DND-41 (cell line): ENCODE data around the gene WDR38.

ENCODE experiments used
- ATAC-seq: fragments of 200-7000 bp; cut with Tn5 transposase; 3 replicates; pipeline ENCODE4 v1.9.1; 2021; ENCODE audit warnings: low read depth; ENCODE audit not compliant: insufficient read depth
- DNase-seq: peaks from one replicate; pipeline ENCODE4 v3.0.0-alpha.2; 2020
- H2AFZ ChIP-seq: 2 replicates; pipeline ENCODE4 v1.6.0; 2012; ENCODE audit warnings: low read depth, low read length
- H3K27ac ChIP-seq: 2 replicates; pipeline ENCODE4 v1.5.1; 2012; ENCODE audit warnings: low read length, inconsistent platforms
- H3K27me3 ChIP-seq: fragments of 200-600 bp; sonication (generic); 2 replicates; pipeline ENCODE4 v1.6.0; 2012; ENCODE audit warnings: low read length, mild to moderate bottlenecking, inconsistent platforms; ENCODE audit not compliant: insufficient read depth, poor library complexity
- H3K36me3 ChIP-seq: 2 replicates; pipeline ENCODE4 v1.5.1; 2012; ENCODE audit warnings: low read length, inconsistent platforms; ENCODE audit not compliant: insufficient read depth
- H3K4me1 ChIP-seq: 2 replicates; pipeline ENCODE4 v1.5.1; 2012; ENCODE audit warnings: mild to moderate bottlenecking, low read length; ENCODE audit not compliant: insufficient read depth
- H3K4me2 ChIP-seq: 2 replicates; pipeline ENCODE4 v1.6.0; 2012; ENCODE audit warnings: mild to moderate bottlenecking, moderate library complexity, low read length, inconsistent platforms; ENCODE audit not compliant: insufficient read depth
- H3K4me3 ChIP-seq, 2 experiments: fragments of 200-600 bp in 1 of 2; shearing (Covaris generic) in 1 of 2; 2 replicates each; pipeline ENCODE4 v1.5.1; 2012 to 2016; ENCODE audit warnings: inconsistent platforms in 2 of 2, low read length in 2 of 2, mild to moderate bottlenecking in 2 of 2, low read depth in 1 of 2, moderate library complexity in 1 of 2
- H3K79me2 ChIP-seq: 2 replicates; pipeline ENCODE4 v1.6.0; 2012; ENCODE audit warnings: low read length, inconsistent platforms; ENCODE audit not compliant: insufficient read depth
- H3K9ac ChIP-seq: 2 replicates; pipeline ENCODE4 v1.6.0; 2012; ENCODE audit warnings: low read depth, mild to moderate bottlenecking, inconsistent platforms, low read length, moderate library complexity
- H3K9me3 ChIP-seq: 2 replicates; pipeline ENCODE4 v1.5.1; 2012; ENCODE audit warnings: low read length, moderate library complexity, mild to moderate bottlenecking, inconsistent platforms; ENCODE audit not compliant: insufficient read depth, severe bottlenecking
- H4K20me1 ChIP-seq: 2 replicates; pipeline ENCODE4 v1.6.0; 2012; ENCODE audit warnings: low read length; ENCODE audit not compliant: insufficient read depth
- CTCF ChIP-seq: IDR thresholded peaks from 2 replicates; pipeline ENCODE4 v1.5.1; 2012; ENCODE audit warnings: borderline replicate concordance, low read length, moderate library complexity, mild to moderate bottlenecking; ENCODE audit not compliant: poor library complexity, severe bottlenecking; ENCODE audit errors: extremely low read depth
- EZH2 ChIP-seq: IDR thresholded peaks from 3 replicates; pipeline ENCODE4 v1.6.1; 2012; ENCODE audit warnings: borderline replicate concordance, low read depth, mild to moderate bottlenecking, moderate library complexity, low read length, inconsistent platforms; ENCODE audit not compliant: severe bottlenecking

WDR38 gene, protein sequence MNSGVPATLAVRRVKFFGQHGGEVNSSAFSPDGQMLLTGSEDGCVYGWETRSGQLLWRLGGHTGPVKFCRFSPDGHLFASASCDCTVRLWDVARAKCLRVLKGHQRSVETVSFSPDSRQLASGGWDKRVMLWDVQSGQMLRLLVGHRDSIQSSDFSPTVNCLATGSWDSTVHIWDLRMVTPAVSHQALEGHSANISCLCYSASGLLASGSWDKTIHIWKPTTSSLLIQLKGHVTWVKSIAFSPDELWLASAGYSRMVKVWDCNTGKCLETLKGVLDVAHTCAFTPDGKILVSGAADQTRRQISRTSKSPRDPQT

GRCh38 chr9:124852829-124853531 is at the start of gene WDR38:
TSS of gene WDR38 (plus strand) at chr9:124853460. CDS start at chr9:124853532, 72 bp downstream.
- H3K27ac ChIP-seq = peak within 1 kb of the TSS; percentile 8; the same call in 1 of the 2 replicates

DNA sequence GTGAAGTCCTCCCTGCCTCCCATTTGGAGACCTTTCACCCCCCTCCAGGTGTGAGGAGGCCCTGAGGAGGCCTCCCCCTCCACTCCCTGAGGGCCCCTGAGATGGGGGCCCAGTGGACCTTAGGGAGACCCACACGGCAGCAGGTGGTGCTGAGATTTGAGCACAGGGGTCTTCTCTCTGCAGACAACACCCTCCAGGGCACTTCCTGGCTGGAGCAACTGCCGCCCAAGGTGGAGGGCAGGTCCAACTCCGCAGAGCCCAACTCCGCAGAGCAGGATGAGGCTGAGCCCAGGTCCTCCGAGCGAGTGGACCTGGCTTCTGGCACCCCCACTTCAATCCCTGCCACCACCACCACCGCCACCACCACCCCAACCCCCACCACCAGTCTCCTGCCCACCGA is 49.3 kb upstream of the WDR38 start:
- Histone ChIP-seq H2AFZ (no peak overlapping the region), H3K36me3 (no peaks in the 10 kb centered on the region), H3K27ac (no peak overlapping the region), H3K4me2 (no peak overlapping the region), H4K20me1 (no peaks in the 10 kb centered on the region), H3K9ac (no peak overlapping the region), H3K4me1 (no peaks in the 10 kb centered on the region), H3K27me3 (peaks cover 3% of the 10 kb centered on the region), H3K9me3 (no peaks in the 10 kb centered on the region), H3K79me2 (no peaks in the 10 kb centered on the region), H3K4me3 (no peak overlapping the region)
- no peak for DNase-seq
- ATAC-seq = no peak
- TF ChIP-seq CTCF (no peak), EZH2 (no peak)

More at GRCh38 chr9:124852829-124853531, at the start of gene WDR38:
- Histone ChIP-seq H2AFZ (peak within 1 kb of the TSS; percentile 88), H3K4me1 (peaks cover 16% of the 10 kb centered on the region), H3K9me3 (no peaks in the 10 kb centered on the region), H3K4me3 (peak within 1 kb of the TSS in 1 of 2 experiments; percentile 57; a peak in 3 of 4 replicates), H3K4me2 (peak within 1 kb of the TSS; percentile 97), H3K36me3 (peaks cover 19% of the 10 kb centered on the region), H3K79me2 (no peaks in the 10 kb centered on the region), H3K27me3 (no peaks in the 10 kb centered on the region), H4K20me1 (peaks cover 27% of the 10 kb centered on the region), H3K9ac (peak within 1 kb of the TSS; percentile 58)
- peak; percentile 84 for ATAC-seq
- DNase-seq = peak; percentile 70
- no peak for TF ChIP-seq EZH2
- peak; percentile 90 for TF ChIP-seq CTCF

DNA sequence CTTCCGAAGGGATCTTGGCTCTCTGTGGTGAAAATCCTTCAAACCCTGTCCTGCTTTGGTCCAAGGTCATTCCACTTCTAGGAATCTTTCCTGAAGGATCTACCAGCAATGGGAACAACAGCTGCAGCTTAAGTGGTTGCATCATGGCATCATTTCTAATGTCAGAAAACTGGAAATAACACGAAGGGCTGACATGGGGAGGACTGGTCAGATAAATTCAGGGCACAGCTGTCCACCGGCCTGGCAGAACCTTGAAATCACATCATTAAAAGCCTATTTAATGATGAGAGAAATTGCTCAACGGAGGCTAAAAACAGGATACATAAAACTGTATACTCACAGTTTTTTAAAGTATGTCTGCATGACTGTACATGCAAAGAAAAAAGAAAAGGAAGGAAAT is 48.1 kb upstream of the WDR38 start:
- H3K79me2 ChIP-seq = no peaks in the 10 kb centered on the region
- no peaks in the 10 kb centered on the region for H3K36me3 ChIP-seq
- H3K9ac ChIP-seq = no peak overlapping the region
- no peaks in the 10 kb centered on the region for H4K20me1 ChIP-seq
- no peak for DNase-seq
- H3K4me1 ChIP-seq = no peaks in the 10 kb centered on the region
- no peak overlapping the region for H3K27ac ChIP-seq
- H3K9me3 ChIP-seq = no peaks in the 10 kb centered on the region
- H2AFZ ChIP-seq = no peak overlapping the region
- H3K4me3 ChIP-seq = no peak overlapping the region
- no peak overlapping the region for H3K4me2 ChIP-seq
- no peak for TF ChIP-seq CTCF
- no peak for TF ChIP-seq EZH2
- ATAC-seq = no peak
- peaks cover 3% of the 10 kb centered on the region for H3K27me3 ChIP-seq
